ENCODE data around the gene RPS2.

RPS2 gene

GRCh38 chr16:2007081-2007836 lies 42.6 kb upstream of the RPS2 start:
- TF ChIP-seq CTCF (IDR thresholded peaks at IDR 0.05; ENCODE audit: extremely low read depth, missing control alignments) = no peak
- no peak for DNase-seq (ENCODE audit: low spot score)

GRCh38 chr16:2006317-2006716 lies 41.7 kb upstream of the RPS2 start:
- no peak for DNase-seq (ENCODE audit: low spot score)
- no peak for TF ChIP-seq CTCF (IDR thresholded peaks at IDR 0.05; ENCODE audit: extremely low read depth, missing control alignments)

- TF ChIP-seq CTCF (IDR thresholded peaks at IDR 0.05; ENCODE audit: extremely low read depth, missing control alignments) = no peak
- DNase-seq (ENCODE audit: low spot score) = no peak
These were observed 41.0 kb upstream of the RPS2 start for GRCh38 chr16:2005646-2006045.

GRCh38 chr16:2004795-2005517 lies 40.3 kb upstream of the RPS2 start:
- DNase-seq (ENCODE audit: low spot score) = no peak
- no peak for TF ChIP-seq CTCF (IDR thresholded peaks at IDR 0.05; ENCODE audit: extremely low read depth, missing control alignments)

GRCh38 chr16:2003827-2004641 lies 39.4 kb upstream of the RPS2 start:
- TF ChIP-seq CTCF (IDR thresholded peaks at IDR 0.05; ENCODE audit: extremely low read depth, missing control alignments) = peak; percentile 98
- peak; percentile 96 for DNase-seq (ENCODE audit: low spot score)

GRCh38 chr16:2003231-2003826 lies 38.7 kb upstream of the RPS2 start:
- DNase-seq (ENCODE audit: low spot score) = no peak
- no peak for TF ChIP-seq CTCF (IDR thresholded peaks at IDR 0.05; ENCODE audit: extremely low read depth, missing control alignments)

Data from GM20000 (cell line).